NCI-H2081 treated with DMSO at 0.1 percent for 48 hours (cell line): Measurements from ENCODE around the gene GNG10.
"Not testable (repeated sequence)": the region's sequence is repeated elsewhere in the genome, so short reads cannot be mapped to it uniquely, and the experiment has no call there.

Experiments
- DNase-seq: peaks from one replicate; lab custom pipeline; 2025; lab: John Stamatoyannopoulos, UW

Gene GNG10

GRCh38 chr9:111661150-111661801, at the start of gene GNG10:
Gene GNG10 (plus strand): TSS chr9:111661605. CDS start chr9:111661635, 30 bp downstream.
- no peak for DNase-seq

GRCh38 chr9:111613436-111614040, 47.9 kb upstream of the GNG10 start:
- no peak for DNase-seq

GRCh38 chr9:111615928-111616327, 45.5 kb upstream of the GNG10 start:
- DNase-seq, result no peak

- DNase-seq, result not testable (repeated sequence)
Measured at GRCh38 chr9:111617349-111617748, 44.1 kb upstream of the GNG10 start.

GRCh38 chr9:111621895-111622480, 39.4 kb upstream of the GNG10 start:
- no peak for DNase-seq

- no peak for DNase-seq
Measured at GRCh38 chr9:111622626-111623025, 38.8 kb upstream of the GNG10 start.

- DNase-seq, result no peak
Measured at GRCh38 chr9:111627260-111627963, 34.0 kb upstream of the GNG10 start.

GRCh38 chr9:111628411-111628810, 33.0 kb upstream of the GNG10 start:
- DNase-seq, result no peak

GRCh38 chr9:111630182-111630963, 31.0 kb upstream of the GNG10 start:
- no peak for DNase-seq

- DNase-seq, result no peak
Measured at GRCh38 chr9:111630964-111631213, 30.5 kb upstream of the GNG10 start.

- DNase-seq, result peak; percentile 94
Measured at GRCh38 chr9:111631214-111631971, 30.0 kb upstream of the GNG10 start, which contains the start of gene DNAJC25. Gene DNAJC25 (plus strand): TSS chr9:111631334. CDS start chr9:111631408, 74 bp downstream.

- no peak for DNase-seq
Measured at GRCh38 chr9:111632060-111632459, 29.3 kb upstream of the GNG10 start.

GRCh38 chr9:111632695-111633388, 28.6 kb upstream of the GNG10 start:
- no peak for DNase-seq

- DNase-seq, result no peak
Measured at GRCh38 chr9:111633389-111633736, 28.0 kb upstream of the GNG10 start.

- DNase-seq, result no peak
Measured at GRCh38 chr9:111634860-111635259, 26.5 kb upstream of the GNG10 start.

GRCh38 chr9:111637421-111637950, 23.9 kb upstream of the GNG10 start:
- DNase-seq, result no peak

- no peak for DNase-seq
Measured at GRCh38 chr9:111644195-111644772, 17.1 kb upstream of the GNG10 start.

GRCh38 chr9:111645806-111646205, 15.6 kb upstream of the GNG10 start:
- no peak for DNase-seq

- DNase-seq, result no peak
Measured at GRCh38 chr9:111646417-111646816, 15.0 kb upstream of the GNG10 start.

- DNase-seq, result no peak
Measured at GRCh38 chr9:111648066-111648465, 13.3 kb upstream of the GNG10 start.
